HCT116 (cell line): ENCODE measurements around the gene HSFX4. TPM values are rescaled to one million over a fixed set of nuclear protein-coding genes. Genes with fewer than 3 reads are reported as not detected.

ENCODE experiments used
- ATAC-seq: fragments of 200-7000 bp; cut with Tn5 transposase; 2 replicates; pipeline ENCODE4 v1.9.1; 2020; ENCODE audit warnings: mild to moderate bottlenecking, moderate library complexity
- BruUV-seq: library from RNA; stranded (reverse); fragments of 400-500 nt; replicated peaks from 2 replicates; lab custom pipeline; 2021; lab: Mats Ljungman, UMichigan
- CTCF ChIA-PET: fragments of 300-600 bp; sonication (Branson Sonifier 250); formaldehyde crosslinking; loops from one replicate; lab custom pipeline; 2021; ENCODE audit warnings: antibody characterized with exemption; lab: Charles Lee
- POLR2A ChIA-PET: fragments of 300-600, 350-600 bp; sonication (Branson Sonifier 250); formaldehyde crosslinking; loops from one replicate; lab custom pipeline; 2021; ENCODE audit warnings: antibody characterized with exemption; lab: Charles Lee
- RAD21 ChIA-PET, 2 experiments: fragments of 300-600 bp; sonication (Branson Sonifier 250); formaldehyde crosslinking; loops; one replicate each; lab custom pipeline; 2023; ENCODE audit warnings: low total read pairs in 2 of 2; ENCODE audit not compliant: uncharacterized antibody in 2 of 2, unreplicated experiment in 2 of 2, low non-redundant PET in 1 of 2; lab: Charles Lee
- DNase-seq: peaks from one replicate; pipeline ENCODE4 v3.0.0-alpha.2; 2010; ENCODE audit warnings: low read depth, low spot score
- H2AFZ ChIP-seq: fragments of 200-600 bp; shearing (Covaris generic), sonication (generic); 2 replicates; pipeline ENCODE4 v1.6.1; 2017; ENCODE audit warnings: low read depth, mixed run types, mixed read lengths, antibody characterized with exemption, low read length; ENCODE audit not compliant: poor library complexity, severe bottlenecking
- H3K27ac ChIP-seq: 2 replicates; pipeline ENCODE4 v1.5.1; 2012; ENCODE audit warnings: low read depth, low read length
- H3K27me3 ChIP-seq: fragments of 200-600 bp; sonication (generic); 2 replicates; pipeline ENCODE4 v1.6.1; 2016; ENCODE audit warnings: mixed run types, low read length, mixed read lengths; ENCODE audit not compliant: insufficient read depth
- H3K36me3 ChIP-seq, 2 experiments: fragments of 200-500 bp in 1 of 2; fragments of 200-600 bp in 1 of 2; sonication (Bioruptor generic) in 1 of 2; sonication (generic) in 1 of 2; 2 replicates each; pipeline versions ENCODE4 v1.5.1 to v1.6.1; 2014 to 2016; ENCODE audit warnings: low read length in 2 of 2, inconsistent platforms in 1 of 2, mixed read lengths in 1 of 2, mixed run types in 1 of 2; ENCODE audit not compliant: insufficient read depth in 2 of 2, control insufficient read depth in 1 of 2
- H3K4me1 ChIP-seq, 2 experiments: fragments of 200-600 bp in 1 of 2; sonication (generic) in 1 of 2; 2 replicates each; pipeline versions ENCODE4 v1.5.1 to v1.6.1; 2012 to 2017; ENCODE audit warnings: low read length in 2 of 2, inconsistent platforms in 1 of 2, mild to moderate bottlenecking in 1 of 2, mixed read lengths in 1 of 2, mixed run types in 1 of 2, moderate library complexity in 1 of 2; ENCODE audit not compliant: insufficient read depth in 2 of 2, control insufficient read depth in 1 of 2
- H3K4me2 ChIP-seq: fragments of 200-600 bp; sonication (generic); 2 replicates; pipeline ENCODE4 v1.6.1; 2017; ENCODE audit warnings: mixed run types, low read length, mixed read lengths
- H3K4me3 ChIP-seq, 2 experiments: fragments of 200-600 bp in 1 of 2; sonication (generic) in 1 of 2; replicated peaks in 1 of 2; 2 replicates each; pipeline ENCODE4 v1.5.1; 2011 to 2016; ENCODE audit warnings: low read length in 2 of 2, control low read depth in 1 of 2, low read depth in 1 of 2, mild to moderate bottlenecking in 1 of 2, mixed read lengths in 1 of 2, mixed run types in 1 of 2
- H3K79me2 ChIP-seq: fragments of 200-600 bp; sonication (generic); 2 replicates; pipeline ENCODE4 v1.6.1; 2017; ENCODE audit warnings: mild to moderate bottlenecking, mixed run types, low read length, moderate library complexity, mixed read lengths; ENCODE audit not compliant: insufficient read depth
- H3K9ac ChIP-seq: fragments of 200-600 bp; sonication (generic); 2 replicates; pipeline ENCODE4 v1.6.1; 2016; ENCODE audit warnings: low read length, mixed read lengths
- H3K9me2 ChIP-seq: fragments of 200-600 bp; sonication (generic), shearing (Covaris generic); 2 replicates; pipeline ENCODE4 v1.6.1; 2017; ENCODE audit warnings: mixed run types, mild to moderate bottlenecking, moderate library complexity; ENCODE audit not compliant: insufficient read depth
- H3K9me3 ChIP-seq, 2 experiments: fragments of 200-500 bp in 1 of 2; fragments of 200-600 bp in 1 of 2; sonication (Bioruptor generic) in 1 of 2; sonication (generic) in 1 of 2; 2 replicates each; pipeline ENCODE4 v1.6.1; 2014 to 2017; ENCODE audit warnings: low read length in 2 of 2, mixed read lengths in 2 of 2, inconsistent platforms in 1 of 2, low read depth in 1 of 2, mild to moderate bottlenecking in 1 of 2, mixed run types in 1 of 2, moderate library complexity in 1 of 2; ENCODE audit not compliant: control insufficient read depth in 1 of 2, insufficient read depth in 1 of 2
- H4K20me1 ChIP-seq: fragments of 200-600 bp; sonication (generic), shearing (Covaris generic); 2 replicates; pipeline ENCODE4 v1.6.1; 2017; ENCODE audit warnings: mixed run types, mild to moderate bottlenecking, moderate library complexity; ENCODE audit not compliant: insufficient read depth
- CEBPB ChIP-seq: IDR thresholded peaks from 2 replicates; pipeline ENCODE4 v1.6.1; 2012; ENCODE audit warnings: low read depth
- ELF1 ChIP-seq: IDR thresholded peaks from 2 replicates; pipeline ENCODE4 v1.6.1; 2012; ENCODE audit warnings: low read depth, borderline replicate concordance
- POLR2AphosphoS5 ChIP-seq: IDR thresholded peaks from 2 replicates; pipeline ENCODE4 v1.6.1; 2011; ENCODE audit warnings: mild to moderate bottlenecking, low read depth, low read length, moderate library complexity
- RAD21 ChIP-seq: IDR thresholded peaks from 2 replicates; pipeline ENCODE4 v1.6.1; 2012; ENCODE audit warnings: low read depth, mild to moderate bottlenecking
- REST ChIP-seq: IDR thresholded peaks from 2 replicates; pipeline ENCODE4 v1.6.1; 2012; ENCODE audit warnings: low read depth
- SIN3A ChIP-seq: IDR thresholded peaks from 2 replicates; pipeline ENCODE4 v1.6.1; 2012; ENCODE audit warnings: low read depth
- SRF ChIP-seq: IDR thresholded peaks from 2 replicates; pipeline ENCODE4 v1.6.1; 2012; ENCODE audit warnings: low read depth
- ZBTB33 ChIP-seq: IDR thresholded peaks from 2 replicates; pipeline ENCODE4 v1.6.1; 2011; ENCODE audit warnings: mild to moderate bottlenecking, low read length, moderate library complexity; ENCODE audit not compliant: insufficient replicate concordance; ENCODE audit errors: extremely low read depth
- intact Hi-C: fragments of 100-400 bp; cut with micrococcal nuclease; formaldehyde crosslinking; loops from 2 replicates; pipeline ENCODE4 v1.10.0; 2022
- total RNA-seq: library from RNA; stranded (reverse); gene quantifications from one replicate; pipeline ENCODE4 v1.2.1, GENCODE V29; 2021; ENCODE audit not compliant: unreplicated experiment

HSFX4 gene
- total RNA-seq, 1 experiment from 2014 or later, result not detected

GRCh38 chrX:149939905-149940673, 10.7 kb downstream of the HSFX4 start:
- Histone ChIP-seq H4K20me1 (no peaks in the 10 kb centered on the region), H3K27ac (peak overlapping the region; percentile 80), H3K9me3 (no peaks in the 10 kb centered on the region), H3K9me2 (no peaks in the 10 kb centered on the region), H3K79me2 (peaks cover 10% of the 10 kb centered on the region; the same call in 1 of the 2 replicates), H2AFZ (no peak overlapping the region)
- intact Hi-C loops, result loop anchor here (5.0 kb wide), 1 partner anchor 957 kb away; the partner anchor contains the start of gene CD99L2
- POLR2A ChIA-PET, result interaction anchor here (1.0 kb wide), 1 partner anchor 8 kb away, joined by 3 read pairs; no protein-coding TSS in a partner anchor
- RAD21 ChIA-PET, result interaction anchor here in 1 of 2 experiments (0.6 to 1.1 kb wide), 2 partner anchors 423 to 739 kb away, joined by 3 read pairs; partner anchors contain the start of gene MAMLD1
- DNase-seq, result peak; percentile 94
- peak; percentile 71 for ATAC-seq
- TF ChIP-seq CEBPB (no peak), SRF (no peak), ELF1 (no peak), ZBTB33 (no peak), REST (no peak), POLR2AphosphoS5 (peak; percentile 35; the same call in 1 of the 2 replicates), RAD21 (no peak), SIN3A (no peak)
- TF ChIP-seq, all 23 proteins: peak for 1
- CTCF ChIA-PET, result interaction anchor here (1.0 to 1.6 kb wide), 7 partner anchors 9 to 546 kb away, joined by 3 to 6 read pairs (median 3); no protein-coding TSS in a partner anchor
- peak overlapping the region; percentile 65 for H3K9ac ChIP-seq
- BruUV-seq, result no TSS peak
- peak overlapping the region; percentile 44 to 55 for H3K4me3 ChIP-seq
- H3K36me3 ChIP-seq, result no peaks in the 10 kb centered on the region; a peak in 1 of 4 replicates
- peaks cover 0 to 9% of the 10 kb centered on the region in 2 experiments; a peak in 1 of 4 replicates for H3K4me1 ChIP-seq
- peak overlapping the region; percentile 74 for H3K4me2 ChIP-seq
- no peaks in the 10 kb centered on the region for H3K27me3 ChIP-seq
